Measurements from ENCODE around the gene OTUB2. TPM values are rescaled to one million over a fixed set of nuclear protein-coding genes. Genes with fewer than 3 reads are reported as not detected.

OTUB2 gene
- total and polyA plus RNA-seq, 2 of the 8 experiments (the other 6 are each of a cell fraction or from before 2014, with no cell fraction given), result 2.2 to 4.2 TPM

DNA sequence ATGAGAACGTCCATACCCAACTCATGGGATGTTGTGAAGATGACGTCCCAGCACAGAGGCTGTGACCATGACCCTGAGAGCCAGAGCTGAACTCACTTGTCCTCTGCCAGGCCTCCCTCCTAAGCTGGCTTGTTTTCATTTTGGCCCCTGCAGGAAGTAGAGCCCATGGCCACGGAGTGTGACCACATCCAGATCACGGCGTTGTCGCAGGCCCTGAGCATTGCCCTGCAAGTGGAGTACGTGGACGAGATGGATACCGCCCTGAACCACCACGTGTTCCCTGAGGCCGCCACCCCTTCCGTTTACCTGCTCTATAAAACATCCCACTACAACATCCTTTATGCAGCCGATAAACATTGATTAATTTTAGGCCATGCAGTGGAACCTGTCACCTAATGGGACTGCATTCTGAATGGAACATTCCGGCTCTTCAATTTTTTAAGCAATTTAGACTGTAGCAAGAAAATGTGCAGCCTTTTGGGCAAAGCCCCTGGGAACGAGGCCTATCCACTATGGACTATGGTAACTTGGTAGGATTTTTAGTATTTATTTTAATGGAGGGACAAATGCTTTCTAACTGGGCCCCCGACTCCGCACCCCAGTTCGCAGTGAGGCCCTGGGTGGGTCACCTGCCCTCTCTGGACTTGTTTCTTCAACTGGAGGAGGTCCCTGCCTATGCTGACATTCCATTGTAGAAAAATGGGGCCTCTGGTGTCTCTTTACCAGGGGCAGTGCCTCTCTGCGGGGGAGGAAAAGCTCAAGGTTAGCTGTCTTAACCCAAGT is 19.6 kb downstream of the OTUB2 start:
- WGBS, 2 experiments (ENCODE audit: extremely low coverage in 1 of 2, insufficient coverage in 1 of 2, insufficient read length in 1 of 2, insufficient replicate concordance in 2 of 2, low coverage in 1 of 2, low lambda C conversion rate in 2 of 2, missing lambda C conversion rate in 1 of 2), result 88% methylated on average over 19 of the region's 19 CpGs; no CpG with 5 or more reads in 1 of the 2 experiments
- CTCF ChIA-PET (ENCODE audit: partially characterized antibody), result interaction anchor here (0.8 to 9.0 kb wide), 4 partner anchors 9 to 106 kb away, joined by 3 to 105 read pairs (median 8); no protein-coding TSS in a partner anchor

More for the DNA sequence above, 19.6 kb downstream of the OTUB2 start:
- Histone ChIP-seq H3K79me2 (ENCODE audit: control insufficient read depth in 1 of 2, insufficient read depth in 2 of 2, low read length in 2 of 2) (no peaks in the 10 kb centered on the region), H2BK120ac (replicated peaks; ENCODE audit: low read depth, low read length) (no peak overlapping the region), H4K91ac (replicated peaks; ENCODE audit: insufficient read length, low read length) (no peak overlapping the region), H2AFZ (ENCODE audit: low read length) (no peak overlapping the region), H3K27me3 (replicated peaks in 1 of 4; ENCODE audit: control insufficient read depth in 3 of 4, extremely low read depth in 1 of 4, insufficient read depth in 3 of 4, low read length in 3 of 4) (no peaks in the 10 kb centered on the region), H3K4ac (replicated peaks; ENCODE audit: insufficient read length, low read depth, low read length) (no peak overlapping the region), H3K4me2 (ENCODE audit: insufficient read depth in 1 of 2, low read depth in 2 of 2, low read length in 2 of 2) (no peak overlapping the region), H2BK5ac (ENCODE audit: low read depth, low read length) (no peak overlapping the region), H2AK5ac (ENCODE audit: low read depth, low read length) (no peak overlapping the region), H4K8ac (ENCODE audit: extremely low read depth, insufficient read depth, low read length) (no peak overlapping the region; the same call in 1 of the 2 replicates), H3K9me3 (ENCODE audit: insufficient read depth in 2 of 2, low read depth in 1 of 2, low read length in 1 of 2) (no peaks in the 10 kb centered on the region), H2BK15ac (ENCODE audit: low read length) (no peak overlapping the region), H3K27ac (ENCODE audit: low read depth, low read length) (no peak overlapping the region), H3K79me1 (ENCODE audit: low read depth, low read length) (no peaks in the 10 kb centered on the region), H2BK12ac (ENCODE audit: low read depth, low read length) (no peak overlapping the region), H3K56ac (replicated peaks; ENCODE audit: insufficient read length, low read depth, low read length) (no peak overlapping the region), H3K18ac (ENCODE audit: extremely low read depth, low read length) (no peak overlapping the region), H3K4me1 (replicated peaks in 1 of 4; ENCODE audit: control insufficient read depth in 3 of 4, insufficient read depth in 4 of 4, low read length in 3 of 4) (no peaks in the 10 kb centered on the region), H3K36me3 (ENCODE audit: control insufficient read depth in 2 of 4, insufficient read depth in 4 of 4, low read length in 3 of 4) (peaks cover 18 to 61% (median 31%) of the 10 kb centered on the region in 4 experiments), H3K4me3 (ENCODE audit: extremely low read depth in 1 of 4, insufficient read depth in 2 of 4, low read depth in 3 of 4, low read length in 4 of 4) (no peak overlapping the region), H3K23ac (ENCODE audit: insufficient read length) (no peak overlapping the region), H3K9ac (replicated peaks in 1 of 4; ENCODE audit: extremely low read depth in 1 of 4, low read depth in 3 of 4, low read length in 3 of 4) (no peak overlapping the region), H4K5ac (ENCODE audit: insufficient read length, low read depth, low read length) (no peak overlapping the region), H3K14ac (ENCODE audit: insufficient read length) (no peak overlapping the region), H4K20me1 (replicated peaks in 1 of 2; ENCODE audit: control insufficient read depth in 1 of 2, insufficient read depth in 2 of 2, low read length in 2 of 2) (peaks cover 0 to 5% of the 10 kb centered on the region in 2 experiments), H2BK20ac (ENCODE audit: low read length) (no peak overlapping the region), H3K23me2 (ENCODE audit: low read depth, low read length) (no peaks in the 10 kb centered on the region)
- DNase-seq (ENCODE audit: low read depth in 1 of 2, low spot score in 2 of 2) (no peak), FAIRE-seq (no peak)
- POLR2A ChIA-PET (ENCODE audit: partially characterized antibody), result interaction anchor here (0.8 kb wide), 1 partner anchor 13 kb away, joined by 3 read pairs; no protein-coding TSS in a partner anchor

Measured in H1 (cell line).